NB4 (cell line): ENCODE data around the gene DIO3.

Experiments used
- CTCF ChIP-seq: IDR thresholded peaks from one replicate; pipeline ENCODE4 v1.5.1; 2012; ENCODE audit warnings: low read depth, low read length
- POLR2A ChIP-seq: IDR thresholded peaks from 2 replicates; pipeline ENCODE4 v1.6.1; 2011; ENCODE audit warnings: mild to moderate bottlenecking; ENCODE audit not compliant: insufficient read length; ENCODE audit errors: extremely low read depth

- TF ChIP-seq POLR2A (no peak), CTCF (no peak)
These were observed 4.6 kb upstream of the DIO3 start for GRCh38 chr14:101556566-101557320.
